Parathyroid adenoma (tissue), 2 donors: ENCODE data around the gene DUOXA1.

Experiments
- H2AFZ ChIP-seq: fragments of 300-600 bp; sonication (generic); one replicate; pipeline ENCODE4 v1.7.0; 2017; ENCODE audit warnings: antibody characterized with exemption, mild to moderate bottlenecking
- H3K27ac ChIP-seq: fragments of 300-600 bp; sonication (generic); one replicate; pipeline ENCODE4 v1.7.0; 2017
- H3K27me3 ChIP-seq: fragments of 300-600 bp; sonication (generic); one replicate; pipeline ENCODE4 v1.7.0; 2017; ENCODE audit warnings: low read length; ENCODE audit not compliant: control insufficient read depth, insufficient read depth
- H3K36me3 ChIP-seq: fragments of 300-600 bp; sonication (generic); one replicate; pipeline ENCODE4 v1.7.0; 2017; ENCODE audit warnings: low read length; ENCODE audit not compliant: control insufficient read depth, insufficient read depth
- H3K4me1 ChIP-seq: fragments of 300-600 bp; sonication (generic); one replicate; pipeline ENCODE4 v1.7.0; 2017; ENCODE audit warnings: control low read depth
- H3K4me2 ChIP-seq: fragments of 300-600 bp; sonication (generic); one replicate; pipeline ENCODE4 v1.7.0; 2017; ENCODE audit warnings: low read length
- H3K4me3 ChIP-seq: fragments of 300-600 bp; sonication (generic); one replicate; pipeline ENCODE4 v1.7.0; 2017; ENCODE audit warnings: low read depth, low read length
- H3K79me2 ChIP-seq: fragments of 300-600 bp; sonication (generic); one replicate; pipeline ENCODE4 v1.7.0; 2017; ENCODE audit warnings: control low read depth
- H3K9ac ChIP-seq: fragments of 300-600 bp; sonication (generic); one replicate; pipeline ENCODE4 v1.7.0; 2017; ENCODE audit warnings: mild to moderate bottlenecking
- H3K9me3 ChIP-seq: fragments of 300-600 bp; sonication (generic); one replicate; pipeline ENCODE4 v1.7.0; 2017; ENCODE audit warnings: low read length; ENCODE audit not compliant: control insufficient read depth
- CTCF ChIP-seq: fragments of 300-600 bp; sonication (generic); IDR thresholded peaks from one replicate; pipeline ENCODE4 v1.7.0; 2017; ENCODE audit warnings: antibody characterized with exemption, mild to moderate bottlenecking
- donor health status: primary hyperparathyroidism.

Gene DUOXA1

DNA sequence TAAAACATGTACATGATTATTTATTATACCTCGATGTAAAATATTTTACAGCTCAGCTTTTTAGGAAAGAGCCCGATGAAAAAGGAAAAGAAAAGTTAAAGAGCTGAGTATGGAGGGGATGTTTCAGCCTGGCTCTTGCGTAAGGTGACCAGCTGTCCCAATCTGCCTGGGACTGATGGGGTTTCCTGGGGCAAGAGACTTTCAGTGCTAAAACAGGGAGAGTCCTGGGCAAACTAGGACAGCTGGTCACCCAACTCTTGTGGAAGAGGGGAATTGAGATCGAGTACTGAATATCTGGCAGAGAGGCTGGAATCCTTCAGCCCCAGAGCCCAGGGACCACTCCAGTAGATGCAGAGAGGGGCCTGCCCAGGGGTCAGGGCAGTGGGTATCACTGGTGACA, 36.7 kb downstream of the DUOXA1 start:
- Histone ChIP-seq H3K4me1 (no peaks in the 10 kb centered on the region), H3K27me3 (no peaks in the 10 kb centered on the region), H3K27ac (no peak overlapping the region), H3K79me2 (no peaks in the 10 kb centered on the region), H3K9me3 (no peaks in the 10 kb centered on the region), H3K9ac (no peak overlapping the region), H3K4me2 (no peak overlapping the region), H3K36me3 (no peaks in the 10 kb centered on the region), H3K4me3 (no peak overlapping the region), H2AFZ (no peak overlapping the region)
- TF ChIP-seq CTCF = no peak

- TF ChIP-seq CTCF = no peak
- no peaks in the 10 kb centered on the region for H3K9me3 ChIP-seq
- H3K4me1 ChIP-seq = no peaks in the 10 kb centered on the region
- no peak overlapping the region for H3K9ac ChIP-seq
- H3K27ac ChIP-seq = no peak overlapping the region
- H3K4me3 ChIP-seq = no peak overlapping the region
- no peak overlapping the region for H2AFZ ChIP-seq
- no peaks in the 10 kb centered on the region for H3K27me3 ChIP-seq
- H3K4me2 ChIP-seq = no peak overlapping the region
- no peaks in the 10 kb centered on the region for H3K79me2 ChIP-seq
- H3K36me3 ChIP-seq = no peaks in the 10 kb centered on the region
These were observed 38.1 kb downstream of the DUOXA1 start for GRCh38 chr15:45091576-45091975.

DNA sequence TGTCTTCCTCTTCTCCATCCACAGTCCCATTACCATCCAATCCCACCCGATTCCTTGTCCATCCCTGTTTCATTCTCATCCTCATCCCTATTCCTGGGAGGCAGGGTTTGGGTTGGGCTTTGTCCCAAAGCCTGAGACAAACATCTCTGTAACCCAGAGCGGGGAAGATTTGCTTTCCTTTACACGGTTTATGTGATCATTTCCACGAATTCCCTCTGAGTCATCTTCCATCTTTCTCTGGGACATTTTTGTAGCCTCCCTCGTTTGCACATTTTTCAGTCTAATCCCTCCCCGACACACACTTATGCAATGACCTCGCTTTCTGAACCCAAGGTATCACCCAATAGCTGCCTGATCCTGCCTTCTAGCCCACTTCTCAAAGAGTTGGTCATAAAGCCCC, 38.5 kb downstream of the DUOXA1 start:
- Histone ChIP-seq H3K27ac (no peak overlapping the region), H3K27me3 (no peaks in the 10 kb centered on the region), H3K36me3 (no peaks in the 10 kb centered on the region), H3K9me3 (no peaks in the 10 kb centered on the region), H3K4me1 (no peaks in the 10 kb centered on the region), H3K4me3 (no peak overlapping the region), H3K9ac (no peak overlapping the region), H2AFZ (no peak overlapping the region), H3K4me2 (no peak overlapping the region), H3K79me2 (no peaks in the 10 kb centered on the region)
- no peak for TF ChIP-seq CTCF

GRCh38 chr15:45089712-45090373, 39.8 kb downstream of the DUOXA1 start:
- Histone ChIP-seq H3K27ac (no peak overlapping the region), H3K4me3 (no peak overlapping the region), H2AFZ (no peak overlapping the region), H3K27me3 (no peaks in the 10 kb centered on the region), H3K9me3 (no peaks in the 10 kb centered on the region), H3K79me2 (no peaks in the 10 kb centered on the region), H3K4me1 (no peaks in the 10 kb centered on the region), H3K36me3 (no peaks in the 10 kb centered on the region), H3K9ac (no peak overlapping the region), H3K4me2 (no peak overlapping the region)
- no peak for TF ChIP-seq CTCF
